HG03439 (cell line): ENCODE results near the gene C19orf12.
A peak's percentile ranks its signal among the peaks of the same experiment; 100 is the strongest.

Experiments used
- ATAC-seq: cut with Tn5 transposase; IDR thresholded peaks from one replicate; pipeline ENCODE4 v1.9.1; 2021; ENCODE audit warnings: mild to moderate bottlenecking, moderate library complexity; ENCODE audit not compliant: unreplicated experiment

Gene C19orf12

DNA sequence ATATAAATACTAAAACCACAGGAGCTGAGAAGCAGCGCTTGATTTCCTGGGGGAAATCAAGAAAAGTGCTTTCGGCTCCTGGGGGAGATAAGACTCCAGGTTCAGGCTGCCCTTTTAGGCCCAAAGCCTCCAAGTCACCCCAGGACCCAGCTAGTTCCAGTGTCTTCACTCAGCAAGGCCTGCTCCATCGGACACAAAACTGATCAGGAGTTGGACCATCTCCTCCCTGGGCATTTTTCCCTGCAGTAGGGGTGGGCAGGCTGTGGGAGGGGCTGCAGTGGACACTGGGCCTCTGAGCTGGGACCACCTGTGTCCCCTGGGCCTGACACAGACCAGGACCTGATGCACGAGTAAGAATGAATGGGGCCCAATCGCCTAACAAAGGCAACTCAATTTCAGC, 15.2 kb downstream of the C19orf12 start:
- no peak for ATAC-seq

DNA sequence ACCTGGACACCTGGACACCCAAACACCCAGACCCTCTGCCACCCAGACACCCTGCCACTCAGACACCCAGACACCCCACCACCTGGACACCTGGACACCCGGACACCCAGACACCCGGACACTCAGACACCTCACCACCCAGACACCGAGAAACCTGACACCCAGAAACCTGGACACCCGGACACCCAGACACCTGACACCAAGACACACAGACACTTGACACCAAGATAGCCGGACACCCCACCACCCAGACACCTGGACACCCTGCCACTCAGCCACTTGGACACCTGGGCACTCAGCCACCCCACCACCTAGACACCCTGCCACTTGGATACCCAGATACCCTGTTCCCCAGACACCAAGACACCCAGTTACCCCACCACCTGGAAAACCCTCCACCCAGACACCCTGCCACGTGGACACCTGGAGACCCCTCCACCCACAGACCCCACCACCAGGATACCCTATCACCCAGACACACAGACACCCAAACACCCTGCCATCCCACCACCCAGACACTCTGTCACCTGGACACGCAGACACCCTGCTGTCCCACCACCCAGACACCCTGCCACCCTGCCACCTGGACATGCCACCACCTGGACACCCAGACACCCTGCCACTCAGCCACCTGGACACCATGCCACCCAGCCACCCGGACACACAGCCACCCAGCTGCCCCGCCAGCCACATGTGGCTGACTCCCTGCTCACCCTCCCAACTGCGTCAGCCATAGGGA, 17.4 kb downstream of the C19orf12 start:
- ATAC-seq: no peak

DNA sequence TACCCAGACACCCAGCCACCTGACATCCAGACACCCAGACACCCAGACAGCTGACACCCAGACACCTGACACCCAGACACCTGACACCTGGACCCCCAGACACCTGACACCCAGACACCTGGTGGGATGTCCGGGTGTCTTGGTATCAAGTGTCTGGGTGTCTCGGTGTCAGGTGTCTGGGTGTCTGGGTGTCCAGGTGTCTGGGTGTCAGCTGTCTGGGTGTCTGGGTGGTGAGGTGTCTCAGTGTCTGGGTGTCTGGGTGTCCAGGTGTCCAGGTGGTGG, 18.6 kb downstream of the C19orf12 start:
- no peak for ATAC-seq

- ATAC-seq: no peak
Observed at GRCh38 chr19:29695765-29696564, 19.1 kb downstream of the C19orf12 start.

DNA sequence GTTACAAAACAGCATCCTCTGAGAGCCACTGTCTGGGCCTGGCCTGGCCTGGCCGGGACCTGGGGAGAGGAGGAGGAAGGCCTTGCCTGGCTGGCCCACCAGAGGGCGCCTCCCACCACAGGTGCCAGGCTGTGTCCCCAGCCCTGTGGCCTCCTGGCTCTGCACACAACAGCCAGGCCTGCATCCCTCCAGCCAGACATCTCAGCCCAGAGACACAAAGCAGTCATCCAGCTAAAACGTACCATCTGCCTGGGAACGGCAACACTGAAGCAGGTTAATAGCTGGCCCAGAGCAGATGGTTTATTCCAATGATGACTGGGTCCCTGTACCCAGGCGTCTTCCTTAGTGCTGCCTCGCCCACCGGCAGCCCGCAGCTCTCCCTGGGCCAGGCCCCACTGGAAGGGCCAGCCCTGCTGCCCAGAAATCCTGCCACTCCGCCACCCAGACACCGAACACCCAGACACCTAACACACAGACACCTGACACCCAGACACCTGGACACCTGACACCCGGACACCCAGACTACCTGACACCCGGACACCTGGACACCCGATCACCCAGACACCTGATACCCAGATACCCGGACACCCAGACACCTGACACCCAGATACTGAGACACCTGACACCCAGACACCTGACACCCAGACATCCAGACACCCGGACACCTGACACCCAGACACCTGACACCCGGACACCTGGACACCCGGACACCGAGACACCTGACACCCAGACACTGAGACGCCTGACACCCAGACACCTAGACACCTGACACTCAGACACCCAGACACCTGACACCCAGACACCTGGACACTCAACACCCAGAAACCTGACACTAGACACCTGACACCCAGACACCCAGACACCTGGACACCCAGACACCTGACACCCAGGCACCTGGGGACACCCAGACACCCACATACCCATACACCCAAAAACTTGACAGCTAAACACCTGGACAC, 20.1 kb downstream of the C19orf12 start:
- ATAC-seq: peak; percentile 84

GRCh38 chr19:29694161-29694560, 20.9 kb downstream of the C19orf12 start:
- no peak for ATAC-seq

- ATAC-seq: no peak
Observed at GRCh38 chr19:29690842-29691241, 24.2 kb downstream of the C19orf12 start.

DNA sequence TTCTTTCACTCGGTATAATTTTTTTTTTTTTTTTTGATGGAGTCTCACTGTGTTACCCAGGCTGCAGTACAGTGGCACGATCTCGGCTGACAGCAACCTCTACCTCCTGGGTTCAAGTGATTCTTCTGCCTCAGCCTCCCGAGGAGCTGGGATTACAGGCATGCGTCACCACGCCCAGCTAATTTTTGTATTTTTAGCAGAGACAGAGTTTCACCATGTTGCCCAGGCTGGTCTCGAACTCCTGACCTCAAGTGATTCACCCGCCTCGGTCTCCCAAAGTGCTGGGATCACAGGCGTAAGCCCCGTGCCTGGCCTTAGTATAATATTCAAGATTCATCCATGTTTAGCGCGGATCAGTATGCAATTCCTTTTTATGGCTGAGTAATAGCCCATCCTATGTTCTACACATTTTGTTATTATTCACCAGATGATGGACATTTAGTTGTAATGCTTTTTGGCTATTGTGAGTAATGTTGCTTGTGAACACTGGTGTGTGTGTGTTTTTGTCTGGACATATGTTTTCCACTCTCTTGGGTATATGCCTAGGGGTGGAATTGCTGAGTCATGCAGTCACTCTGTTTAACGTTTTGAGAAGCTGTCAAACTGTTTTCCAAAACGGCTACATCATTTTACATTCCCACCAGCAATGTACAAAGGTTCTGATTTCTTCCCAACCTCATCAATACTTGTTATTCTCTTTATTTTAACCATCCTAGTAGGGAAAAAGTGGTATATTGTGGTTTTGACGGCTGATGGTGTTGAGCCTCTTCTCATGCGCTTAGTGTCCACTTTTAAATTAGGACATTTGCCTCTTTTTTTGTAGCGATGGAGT, 26.9 kb downstream of the C19orf12 start:
- ATAC-seq: no peak

DNA sequence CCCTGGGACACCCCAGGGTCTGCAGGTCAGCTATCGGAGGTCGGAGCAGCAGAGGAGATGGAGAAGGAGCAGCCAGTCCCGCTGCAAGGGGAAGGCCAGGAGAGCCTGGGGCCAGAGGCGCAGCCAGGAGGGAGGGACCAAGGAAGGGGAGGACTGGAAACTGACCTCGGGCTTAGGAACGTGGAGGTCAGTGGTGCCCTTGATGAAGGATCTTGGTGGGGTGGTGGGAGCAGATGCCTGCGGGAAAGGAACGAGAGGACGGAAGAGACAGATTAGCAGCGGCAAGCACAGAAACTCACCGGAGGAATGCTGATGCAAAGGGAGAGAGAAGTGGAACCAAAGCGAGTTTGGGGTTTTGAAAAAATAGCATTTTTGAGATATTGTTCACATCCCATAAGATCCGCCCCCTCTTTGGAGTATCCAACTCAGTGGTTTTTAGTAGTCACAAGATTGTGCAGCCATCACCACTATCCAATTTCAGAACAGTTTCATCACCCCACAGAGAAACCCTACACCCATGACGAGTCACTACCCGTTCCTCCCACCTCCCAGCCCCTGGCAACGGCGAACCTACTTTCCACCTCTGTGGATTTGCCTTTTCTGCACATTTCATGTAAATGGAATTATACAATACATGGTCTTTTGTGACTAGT, 27.7 kb downstream of the C19orf12 start:
- ATAC-seq: no peak

DNA sequence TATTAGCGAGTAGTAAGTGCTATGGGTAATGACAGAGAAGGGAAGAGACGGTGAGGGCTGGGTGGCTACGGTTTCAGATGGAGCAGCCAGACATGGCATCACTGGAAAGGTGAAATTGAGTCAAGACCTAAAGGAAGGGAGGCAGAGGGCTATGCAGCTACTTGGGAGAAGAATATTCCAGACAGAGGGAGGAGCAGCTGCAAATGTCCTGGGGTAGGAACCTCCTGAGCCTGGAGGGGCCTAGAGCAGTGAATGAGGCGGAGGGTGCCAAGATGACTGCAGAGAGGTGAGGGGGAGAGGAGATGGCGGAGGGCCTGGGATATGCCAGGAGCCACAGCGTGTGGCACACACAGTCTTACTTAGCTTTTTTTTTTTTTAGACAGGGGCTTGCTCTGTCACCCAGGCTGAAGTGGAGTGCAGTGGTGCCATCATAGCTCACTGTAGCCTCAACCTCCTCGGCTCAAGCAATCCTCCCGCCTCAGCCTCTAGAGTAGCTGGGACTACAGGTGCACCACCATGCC, 28.7 kb downstream of the C19orf12 start:
- ATAC-seq: no peak

GRCh38 chr19:29685326-29685725, 29.7 kb downstream of the C19orf12 start:
- ATAC-seq: no peak

GRCh38 chr19:29683009-29683408, 32.1 kb downstream of the C19orf12 start:
- no peak for ATAC-seq

GRCh38 chr19:29682236-29682895, 32.7 kb downstream of the C19orf12 start:
- ATAC-seq: no peak

GRCh38 chr19:29681422-29682235, 33.4 kb downstream of the C19orf12 start:
- no peak for ATAC-seq

- no peak for ATAC-seq
Observed at GRCh38 chr19:29680937-29681336, 34.1 kb downstream of the C19orf12 start.

DNA sequence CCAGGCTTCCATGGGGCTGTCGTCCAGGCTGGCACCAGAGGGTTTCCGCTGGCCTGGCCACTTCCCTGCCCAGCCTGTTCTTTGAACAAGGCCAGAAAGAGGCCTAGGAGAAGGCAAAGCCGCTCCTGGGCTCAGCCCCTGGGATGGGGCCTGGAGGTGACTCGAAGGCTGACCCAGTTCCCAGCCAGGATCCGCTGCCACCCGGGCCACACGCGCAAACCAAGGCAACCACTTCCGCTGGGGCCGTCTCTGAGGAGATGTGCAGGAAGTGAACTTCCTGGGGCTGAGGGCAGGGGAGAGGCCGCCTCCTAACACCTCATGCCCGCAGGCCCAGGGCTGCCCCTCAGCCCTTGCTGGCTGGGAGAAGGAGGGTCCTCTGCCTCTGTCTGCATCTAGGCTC, 34.6 kb downstream of the C19orf12 start:
- ATAC-seq: peak; percentile 58

- no peak for ATAC-seq
Observed at GRCh38 chr19:29679598-29680210, 35.4 kb downstream of the C19orf12 start.
